Islet of Langerhans (tissue), 1 donor: ENCODE results near the gene FUT4.
"Not testable (repeated sequence)": the region's sequence is repeated elsewhere in the genome, so short reads cannot be mapped to it uniquely, and the experiment has no call there.

Source experiments
- FAIRE-seq: peaks from one replicate; lab custom pipeline; 2011; peaks lifted over from hg19 to GRCh38; lab: Jason Lieb, UNC

The FUT4 gene

GRCh38 chr11:94533206-94533605 lies 10.5 kb upstream of the FUT4 start:
- FAIRE-seq: no peak

GRCh38 chr11:94533696-94534630 lies 9.8 kb upstream of the FUT4 start:
- no peak for FAIRE-seq

- FAIRE-seq: no peak
Measured at GRCh38 chr11:94536386-94536785, 7.3 kb upstream of the FUT4 start.

- FAIRE-seq: no peak
Measured at GRCh38 chr11:94537031-94537600, 6.6 kb upstream of the FUT4 start.

GRCh38 chr11:94539420-94539819 lies 4.3 kb upstream of the FUT4 start:
- FAIRE-seq: no peak

- FAIRE-seq: no peak
Measured at GRCh38 chr11:94544646-94545263, 1.0 kb downstream of the FUT4 start.

- FAIRE-seq: no peak
Measured at GRCh38 chr11:94545264-94546161, 1.8 kb downstream of the FUT4 start.

- no peak for FAIRE-seq
Measured at GRCh38 chr11:94546162-94546470, 2.4 kb downstream of the FUT4 start.

- no peak for FAIRE-seq
Measured at GRCh38 chr11:94546886-94547285, 3.2 kb downstream of the FUT4 start.

GRCh38 chr11:94549146-94549545 lies 5.4 kb downstream of the FUT4 start:
- no peak for FAIRE-seq

- FAIRE-seq: no peak
Measured at GRCh38 chr11:94550513-94550912, 6.8 kb downstream of the FUT4 start.

GRCh38 chr11:94553938-94554337 lies 10.2 kb downstream of the FUT4 start:
- no peak for FAIRE-seq

- FAIRE-seq: not testable (repeated sequence)
Measured at GRCh38 chr11:94555752-94556329, 12.1 kb downstream of the FUT4 start.

GRCh38 chr11:94557421-94557820 lies 13.7 kb downstream of the FUT4 start:
- FAIRE-seq: no peak

GRCh38 chr11:94557992-94558391 lies 14.3 kb downstream of the FUT4 start:
- no peak for FAIRE-seq

GRCh38 chr11:94558468-94558867 lies 14.7 kb downstream of the FUT4 start:
- FAIRE-seq: no peak

- no peak for FAIRE-seq
Measured at GRCh38 chr11:94558932-94559331, 15.2 kb downstream of the FUT4 start.

GRCh38 chr11:94559361-94559760 lies 15.6 kb downstream of the FUT4 start:
- no peak for FAIRE-seq

- FAIRE-seq: no peak
Measured at GRCh38 chr11:94560834-94561233, 17.1 kb downstream of the FUT4 start.

- FAIRE-seq: no peak
Measured at GRCh38 chr11:94563176-94563847, 19.6 kb downstream of the FUT4 start.

- FAIRE-seq: no peak
Measured at GRCh38 chr11:94563848-94564467, 20.2 kb downstream of the FUT4 start.
